Stimulated activated CD8-positive, alpha-beta memory T cell treated with anti-CD3 and anti-CD28 coated beads, Interleukin-7, amount 100 ng/mL, for 1 hour (primary cell): ENCODE measurements around the gene VAC14.
"Not testable (repeated sequence)": the region's sequence is repeated elsewhere in the genome, so short reads cannot be mapped to it uniquely, and the experiment has no call there.

Experiments
- DNase-seq, 2 donors: peaks; one replicate each; pipeline ENCODE4 v3.0.0-alpha.2; 2020; ENCODE audit warnings: low read depth in 2 of 2

VAC14 gene

DNA sequence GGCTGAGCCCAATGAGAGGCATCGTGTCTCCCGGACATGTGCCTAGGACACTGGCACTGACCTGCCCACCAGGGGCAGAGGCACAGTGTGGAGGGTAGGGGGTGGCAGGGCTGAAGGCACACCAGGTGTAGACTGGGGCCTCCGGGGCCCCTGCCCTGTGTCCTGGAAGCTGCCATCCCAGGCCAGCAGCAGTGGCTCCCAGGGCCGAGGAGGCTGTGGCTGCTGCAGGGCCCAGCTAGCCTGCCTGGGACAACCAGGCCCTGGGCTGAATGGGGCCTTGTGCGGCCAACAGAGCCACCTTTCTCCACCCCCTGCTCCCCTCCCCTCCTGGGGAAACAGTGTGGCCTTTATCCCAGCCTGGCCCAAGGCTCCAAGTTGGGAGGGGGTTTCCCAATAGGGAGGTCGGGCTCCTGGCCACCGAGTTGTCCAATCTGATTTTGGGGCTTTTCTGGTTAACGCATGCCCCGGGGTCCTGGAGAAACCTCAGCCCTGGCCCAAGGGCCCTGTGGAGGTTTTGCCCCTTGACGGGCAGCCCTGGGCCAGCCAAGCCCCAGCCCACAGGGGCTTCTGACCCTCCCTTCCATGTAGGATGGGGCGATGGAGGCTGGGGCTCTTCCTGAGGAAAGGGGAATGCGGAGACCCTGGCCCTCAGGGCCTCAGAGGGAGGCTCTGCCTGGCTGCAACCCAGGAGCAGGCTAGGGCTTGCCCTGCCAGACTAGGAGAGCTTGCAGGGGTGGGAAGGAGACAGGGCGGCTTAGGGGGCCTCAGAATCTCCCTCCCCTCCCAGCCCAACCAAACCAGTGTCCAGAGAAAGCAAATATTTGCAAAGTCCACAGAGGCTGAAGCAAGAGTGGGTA is 119.3 kb downstream of the VAC14 start:
- DNase-seq: no peak

DNA sequence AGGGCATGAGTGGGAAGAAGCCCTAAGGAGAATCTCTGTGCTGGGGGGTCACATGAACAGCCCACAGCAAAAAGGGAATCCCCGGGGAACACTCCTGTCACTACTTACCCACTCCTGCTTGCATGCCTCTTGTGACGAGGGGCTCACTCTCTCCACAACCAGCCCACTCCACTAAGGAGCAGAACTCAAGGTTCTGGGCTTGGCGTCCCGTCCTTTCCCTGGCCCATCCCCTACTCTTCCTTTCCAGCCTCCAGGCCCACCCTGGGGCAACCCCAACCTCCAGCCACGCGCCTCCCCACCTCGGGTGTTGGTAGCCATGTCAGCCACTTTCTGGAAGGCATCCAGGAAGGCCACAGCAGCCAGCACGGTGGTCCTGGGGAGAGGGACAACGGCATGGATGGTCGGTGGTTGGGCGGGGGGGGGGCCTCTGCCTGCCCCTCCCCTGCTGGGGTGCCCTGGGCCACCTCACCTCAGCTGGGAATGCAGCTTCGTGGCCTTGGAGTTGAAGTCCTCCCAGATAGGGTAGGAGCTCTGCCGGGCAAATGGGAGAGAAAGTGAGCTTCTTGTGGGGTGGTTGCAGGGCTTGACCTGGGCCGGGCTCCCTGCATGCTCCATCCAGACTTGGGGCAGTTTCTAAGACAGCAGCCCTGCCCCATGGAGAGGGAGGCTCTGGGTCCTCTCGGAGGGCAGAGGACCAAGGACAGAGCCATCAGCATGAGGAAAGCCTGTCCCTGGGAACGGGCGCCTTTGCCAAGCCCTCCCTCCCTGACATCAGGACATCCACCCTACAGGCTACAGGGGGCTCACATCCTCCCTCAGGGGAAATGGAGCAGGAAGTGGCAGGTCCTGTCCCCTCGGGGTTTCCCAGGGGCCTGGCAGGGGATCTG is 120.2 kb downstream of the VAC14 start:
- no peak for DNase-seq

GRCh38 chr16:70679671-70680494 is 121.1 kb downstream of the VAC14 start:
- no peak for DNase-seq

GRCh38 chr16:70678898-70679670 is 121.9 kb downstream of the VAC14 start:
- DNase-seq: no peak

- DNase-seq: no peak
These were observed 122.6 kb downstream of the VAC14 start for GRCh38 chr16:70678121-70678897.

DNA sequence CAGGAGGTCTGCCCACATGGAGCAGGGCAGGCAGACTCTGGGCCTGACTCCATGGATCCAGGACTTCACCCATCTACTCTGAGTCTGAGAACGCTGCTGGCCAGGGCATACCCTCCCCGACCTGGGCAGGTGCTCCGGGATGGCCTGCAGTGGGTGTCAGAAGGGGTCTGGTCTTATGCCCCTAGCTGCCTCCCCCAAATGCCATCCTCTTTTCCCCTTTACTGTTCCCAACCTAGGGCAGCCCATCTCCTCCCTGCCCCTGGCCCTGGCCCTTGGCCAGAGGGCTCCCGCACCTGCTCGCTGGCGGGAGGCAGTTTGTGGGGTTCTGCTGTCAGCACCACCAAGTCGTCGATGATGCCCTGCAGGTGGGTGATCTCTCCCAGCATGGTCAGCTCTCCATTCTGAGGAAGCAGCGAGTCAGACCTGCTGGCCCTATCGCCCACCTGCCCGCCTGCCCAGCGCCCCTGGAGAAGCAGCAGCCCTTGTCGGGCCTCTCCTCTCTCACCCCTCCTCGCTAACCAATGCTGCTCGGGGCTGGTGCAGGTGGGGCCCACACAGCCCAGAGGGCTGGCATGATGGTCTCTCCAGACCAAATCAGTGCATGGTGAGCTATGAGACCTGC is 123.3 kb downstream of the VAC14 start:
- DNase-seq: no peak

DNA sequence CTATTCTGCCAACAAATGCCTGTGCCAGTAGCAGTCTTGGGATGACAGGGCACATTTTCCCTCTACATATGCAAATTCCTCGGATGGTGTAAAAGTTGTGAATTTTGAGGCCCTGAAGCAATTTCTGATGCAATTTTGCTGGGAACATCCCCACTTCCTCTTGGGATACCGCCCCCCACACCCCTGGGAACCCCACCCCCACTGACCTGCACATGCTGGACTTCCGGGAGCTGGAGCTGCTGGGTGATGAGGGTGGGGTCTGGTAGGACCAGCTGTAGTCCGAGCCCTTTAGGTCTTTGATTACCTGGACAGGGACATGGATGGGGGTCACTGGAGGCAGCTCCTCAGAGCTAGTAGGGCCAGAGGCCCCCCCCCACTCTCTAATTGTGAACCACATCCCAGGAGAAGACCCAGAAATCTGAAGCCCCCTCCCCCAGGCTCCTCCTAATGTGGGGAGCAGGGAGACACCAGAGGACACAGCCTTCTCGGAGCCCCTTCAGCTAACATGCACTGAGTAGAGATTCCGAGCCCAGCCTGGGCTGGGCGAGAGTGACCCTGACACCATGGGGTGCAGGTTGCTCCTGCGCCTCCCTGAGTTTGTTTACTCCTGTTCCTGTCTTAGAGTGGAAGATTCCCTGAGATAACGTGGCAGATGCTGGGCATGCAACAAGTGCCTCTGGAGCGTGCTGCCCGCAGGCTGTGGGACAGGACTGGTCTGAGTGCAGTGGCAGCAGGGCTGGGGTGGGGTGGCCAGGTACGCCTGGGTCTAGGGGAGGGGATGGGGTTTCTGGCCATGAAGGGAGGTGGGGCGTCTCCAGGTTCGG is 124.1 kb downstream of the VAC14 start:
- no peak for DNase-seq

- DNase-seq: no peak
These were observed 125.0 kb downstream of the VAC14 start for GRCh38 chr16:70675851-70676513.

DNA sequence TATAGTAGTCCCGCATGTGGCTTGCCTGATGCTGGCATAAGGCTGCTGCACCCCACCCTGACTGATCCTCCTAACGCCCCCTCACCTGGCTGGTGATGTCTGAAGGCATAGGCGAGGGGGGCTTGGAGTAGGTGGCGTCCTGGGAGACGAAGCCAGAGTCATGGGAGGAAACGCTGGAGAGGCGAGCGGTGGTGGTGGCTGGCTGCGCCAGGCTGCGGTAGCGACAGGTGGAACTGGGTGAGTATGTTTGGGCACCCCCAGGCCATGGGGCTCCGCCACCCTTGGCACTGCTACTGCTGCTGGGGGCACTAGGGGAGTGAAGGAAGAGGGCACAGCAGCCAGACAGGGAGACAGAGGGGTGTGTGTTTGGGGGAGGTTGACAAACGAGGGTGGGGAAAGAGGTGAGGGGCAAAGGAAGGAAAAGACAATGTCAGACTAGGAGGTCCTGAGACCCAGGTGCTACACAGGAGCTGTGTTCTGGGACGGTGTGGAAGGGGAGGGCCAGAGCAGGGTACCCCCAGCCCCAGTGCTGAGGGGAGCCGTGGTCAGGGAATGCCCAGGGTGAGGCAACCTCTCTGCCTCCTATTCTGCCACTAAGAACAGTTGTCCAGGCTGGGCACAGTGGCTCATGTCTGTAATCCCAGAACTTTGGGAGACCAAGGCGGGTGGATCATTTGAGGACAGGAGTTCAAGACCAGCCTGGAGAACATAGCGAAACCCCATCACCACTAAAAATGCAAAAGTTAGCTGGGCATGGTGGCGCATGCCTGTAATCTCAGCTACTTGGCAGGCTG is 126.5 kb downstream of the VAC14 start:
- DNase-seq: no peak

DNA sequence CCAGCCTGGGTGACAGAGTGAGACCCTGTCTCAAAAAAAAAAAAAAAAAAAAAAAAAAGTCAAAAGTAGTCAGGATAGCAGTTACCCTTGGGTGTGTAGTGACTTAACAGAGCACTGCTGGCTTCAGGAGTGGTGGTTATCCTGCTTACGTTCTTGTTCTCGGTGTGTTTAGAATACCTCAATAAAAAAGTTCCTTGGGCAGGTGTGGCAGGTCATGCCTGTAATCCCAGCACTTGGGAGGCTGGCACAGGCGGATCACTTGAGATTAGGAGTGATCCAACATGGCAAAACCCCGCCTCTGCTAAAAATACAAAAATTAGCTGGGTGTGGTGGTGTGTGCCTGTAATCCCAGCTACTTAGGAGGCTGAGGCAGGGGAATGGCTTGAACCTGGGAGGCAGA is 130.0 kb downstream of the VAC14 start:
- DNase-seq: not testable (repeated sequence)

DNA sequence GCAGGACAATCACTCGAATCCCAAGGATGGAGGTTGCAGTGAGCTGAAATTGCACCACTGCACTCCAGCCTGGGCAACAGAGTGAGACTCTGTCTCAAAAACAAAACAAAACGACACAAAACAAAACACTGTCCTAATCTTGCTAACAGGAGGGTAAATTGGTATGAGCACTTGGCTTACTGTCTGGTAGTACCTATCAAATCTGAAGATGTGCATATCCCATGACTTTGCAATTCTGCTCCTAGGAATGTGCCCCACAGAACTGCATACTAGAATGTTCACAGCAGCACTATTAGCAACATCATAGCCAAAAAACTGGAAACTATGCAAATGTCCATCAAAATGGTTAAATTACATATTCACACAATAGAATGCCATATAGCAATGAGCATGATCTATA is 130.8 kb downstream of the VAC14 start:
- no peak for DNase-seq

- no peak for DNase-seq
These were observed 134.9 kb downstream of the VAC14 start for GRCh38 chr16:70665806-70666735.

GRCh38 chr16:70665113-70665694 is 135.8 kb downstream of the VAC14 start:
- no peak for DNase-seq

- no peak for DNase-seq
These were observed 136.4 kb downstream of the VAC14 start for GRCh38 chr16:70664325-70665112.
